ENCODE measurements around the gene NR1H3. TPM values are rescaled to one million over a fixed set of nuclear protein-coding genes. Genes with fewer than 3 reads are reported as not detected.

NR1H3 gene
- polyA plus RNA-seq, 2 of the 4 experiments (the other 2 are of a cell fraction), result 14.5 to 18.7 TPM

DNA sequence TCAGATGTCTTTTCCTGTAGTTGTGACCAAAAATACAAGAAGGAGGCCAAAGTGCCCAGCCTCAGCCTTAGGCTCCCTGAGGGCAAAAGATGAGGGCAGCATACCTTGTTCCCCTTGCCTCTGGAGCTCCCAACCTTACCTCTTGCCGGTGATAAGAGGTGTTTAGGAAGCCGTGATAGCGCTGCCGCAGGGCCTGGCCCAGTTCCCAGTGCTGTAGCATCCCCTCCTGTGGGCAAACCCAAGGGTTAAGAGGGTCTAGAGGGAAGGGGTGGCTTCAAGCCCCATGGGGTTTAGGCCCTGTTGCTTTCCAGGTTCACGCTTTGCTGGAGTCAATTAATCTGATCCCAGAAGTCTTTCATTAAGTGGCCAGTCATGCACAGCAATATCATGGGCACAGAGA is 10.3 kb upstream of the NR1H3 start:
- H3K4me1 ChIP-seq, result peaks cover 29% of the 10 kb centered on the region; the same call in 2 of the 3 replicates
- peak overlapping the region; percentile 74; the same call in 1 of the 3 replicates for H3K4me3 ChIP-seq
- ChIA-PET CTCF (interaction anchor here (0.7 to 10.3 kb wide), 10 partner anchors 10 to 107 kb away, joined by 3 to 141 read pairs (median 6); partner anchors contain the start of genes ARFGAP2, MADD and NR1H3), POLR2A (interaction anchor here (1.4 to 3.0 kb wide), 5 partner anchors 8 to 62 kb away, joined by 5 to 32 read pairs (median 7); partner anchors contain the start of genes DDB2 and NR1H3)
- TF ChIP-seq CHD4 (IDR thresholded peaks at IDR 0.05; ENCODE audit: borderline replicate concordance) (no peak), PBX3 (IDR thresholded peaks at IDR 0.05) (no peak), EHF (CRISPR knock-in tag; IDR thresholded peaks at IDR 0.05) (no peak), MYC (IDR thresholded peaks at IDR 0.05; ENCODE audit: borderline replicate concordance, low read length) (no peak), POLR2A (IDR thresholded peaks at IDR 0.05; ENCODE audit: low read length) (no peak), CTCF (IDR thresholded peaks at IDR 0.05) (no peak), NFE2L2 (conservative IDR thresholded peaks at IDR 0.05; ENCODE audit: low read length) (no peak), PHF8 (IDR thresholded peaks at IDR 0.05; ENCODE audit: borderline replicate concordance, low read depth) (no peak), FOSB (CRISPR knock-in tag; IDR thresholded peaks at IDR 0.05) (no peak), ZSCAN20 (CRISPR knock-in tag; IDR thresholded peaks at IDR 0.05) (no peak), MAZ (IDR thresholded peaks at IDR 0.05; ENCODE audit: borderline replicate concordance, low read depth, low read length) (no peak), CEBPB (IDR thresholded peaks at IDR 0.05) (no peak), RARB (CRISPR knock-in tag; IDR thresholded peaks at IDR 0.05) (no peak), HOXA7 (CRISPR knock-in tag; IDR thresholded peaks at IDR 0.05) (no peak)
- TF ChIP-seq, protein P1, sequence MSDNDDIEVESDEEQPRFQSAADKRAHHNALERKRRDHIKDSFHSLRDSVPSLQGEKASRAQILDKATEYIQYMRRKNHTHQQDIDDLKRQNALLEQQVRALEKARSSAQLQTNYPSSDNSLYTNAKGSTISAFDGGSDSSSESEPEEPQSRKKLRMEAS (IDR thresholded peaks at IDR 0.05), result no peak
- no peaks in the 10 kb centered on the region for H3K9me3 ChIP-seq
- FAIRE-seq (no peak), ATAC-seq (no peak), DNase-seq (ENCODE audit: low read depth in 1 of 2, low spot score in 1 of 2) (no peak)
- H3K27ac ChIP-seq, result peak overlapping the region in 1 of 2 experiments; percentile 95; a peak in 2 of 6 replicates
- peak overlapping the region; percentile 93 for H3K4me2 ChIP-seq
- 90% methylated on average over 5 of the region's 5 CpGs for WGBS (ENCODE audit: missing lambda C conversion rate)

GRCh38 chr11:47248304-47248663 is 9.5 kb upstream of the NR1H3 start:
- FAIRE-seq (no peak), ATAC-seq (peak; percentile 42 to 64), DNase-seq (ENCODE audit: low read depth in 1 of 2, low spot score in 1 of 2) (no peak)
- Histone ChIP-seq H3K27ac (peak overlapping the region; percentile 95), H3K9me3 (no peaks in the 10 kb centered on the region), H3K4me1 (peaks cover 21% of the 10 kb centered on the region; the same call in 2 of the 3 replicates), H3K4me2 (peak overlapping the region; percentile 93), H3K4me3 (peak overlapping the region; percentile 74)
- WGBS (ENCODE audit: missing lambda C conversion rate), result 4% methylated on average over 7 of the region's 7 CpGs
- ChIA-PET POLR2A (interaction anchor here (0.6 to 3.0 kb wide), 12 partner anchors 9 to 312 kb away, joined by 3 to 34 read pairs (median 6); partner anchors contain the start of genes CSTPP1, DDB2 and NR1H3), CTCF (interaction anchor here (0.6 to 10.3 kb wide), 20 partner anchors 9 to 413 kb away, joined by 3 to 141 read pairs (median 5); partner anchors contain the start of genes DDB2, MADD and NR1H3)
- TF ChIP-seq CBX8 (IDR thresholded peaks at IDR 0.05) (no peak), EHF (CRISPR knock-in tag; IDR thresholded peaks at IDR 0.05) (no peak), FOXS1 (CRISPR knock-in tag; IDR thresholded peaks at IDR 0.05) (no peak), ZNF302 (CRISPR knock-in tag; IDR thresholded peaks at IDR 0.05) (no peak), POLR2AphosphoS2 (conservative IDR thresholded peaks at IDR 0.05; ENCODE audit: low read length) (no peak), POLR2A (IDR thresholded peaks at IDR 0.05; ENCODE audit: low read length) (no peak), CEBPB (IDR thresholded peaks at IDR 0.05) (no peak), RFX5 (IDR thresholded peaks at IDR 0.05) (no peak), BCL3 (IDR thresholded peaks at IDR 0.05) (no peak), FOSB (CRISPR knock-in tag; IDR thresholded peaks at IDR 0.05) (no peak), NFE2L2 (conservative IDR thresholded peaks at IDR 0.05; ENCODE audit: low read length) (no peak), PHF8 (IDR thresholded peaks at IDR 0.05; ENCODE audit: borderline replicate concordance, low read depth) (no peak), ZFP36 (IDR thresholded peaks at IDR 0.05; ENCODE audit: borderline replicate concordance, partially characterized antibody) (no peak), KDM1A (IDR thresholded peaks at IDR 0.05; ENCODE audit: low read depth) (no peak), CHD2 (IDR thresholded peaks at IDR 0.05; ENCODE audit: low read length, partially characterized antibody) (no peak)
- TF ChIP-seq, protein P2, sequence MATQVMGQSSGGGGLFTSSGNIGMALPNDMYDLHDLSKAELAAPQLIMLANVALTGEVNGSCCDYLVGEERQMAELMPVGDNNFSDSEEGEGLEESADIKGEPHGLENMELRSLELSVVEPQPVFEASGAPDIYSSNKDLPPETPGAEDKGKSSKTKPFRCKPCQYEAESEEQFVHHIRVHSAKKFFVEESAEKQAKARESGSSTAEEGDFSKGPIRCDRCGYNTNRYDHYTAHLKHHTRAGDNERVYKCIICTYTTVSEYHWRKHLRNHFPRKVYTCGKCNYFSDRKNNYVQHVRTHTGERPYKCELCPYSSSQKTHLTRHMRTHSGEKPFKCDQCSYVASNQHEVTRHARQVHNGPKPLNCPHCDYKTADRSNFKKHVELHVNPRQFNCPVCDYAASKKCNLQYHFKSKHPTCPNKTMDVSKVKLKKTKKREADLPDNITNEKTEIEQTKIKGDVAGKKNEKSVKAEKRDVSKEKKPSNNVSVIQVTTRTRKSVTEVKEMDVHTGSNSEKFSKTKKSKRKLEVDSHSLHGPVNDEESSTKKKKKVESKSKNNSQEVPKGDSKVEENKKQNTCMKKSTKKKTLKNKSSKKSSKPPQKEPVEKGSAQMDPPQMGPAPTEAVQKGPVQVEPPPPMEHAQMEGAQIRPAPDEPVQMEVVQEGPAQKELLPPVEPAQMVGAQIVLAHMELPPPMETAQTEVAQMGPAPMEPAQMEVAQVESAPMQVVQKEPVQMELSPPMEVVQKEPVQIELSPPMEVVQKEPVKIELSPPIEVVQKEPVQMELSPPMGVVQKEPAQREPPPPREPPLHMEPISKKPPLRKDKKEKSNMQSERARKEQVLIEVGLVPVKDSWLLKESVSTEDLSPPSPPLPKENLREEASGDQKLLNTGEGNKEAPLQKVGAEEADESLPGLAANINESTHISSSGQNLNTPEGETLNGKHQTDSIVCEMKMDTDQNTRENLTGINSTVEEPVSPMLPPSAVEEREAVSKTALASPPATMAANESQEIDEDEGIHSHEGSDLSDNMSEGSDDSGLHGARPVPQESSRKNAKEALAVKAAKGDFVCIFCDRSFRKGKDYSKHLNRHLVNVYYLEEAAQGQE (IDR thresholded peaks at IDR 0.05), result no peak
- TF ChIP-seq, protein P3, sequence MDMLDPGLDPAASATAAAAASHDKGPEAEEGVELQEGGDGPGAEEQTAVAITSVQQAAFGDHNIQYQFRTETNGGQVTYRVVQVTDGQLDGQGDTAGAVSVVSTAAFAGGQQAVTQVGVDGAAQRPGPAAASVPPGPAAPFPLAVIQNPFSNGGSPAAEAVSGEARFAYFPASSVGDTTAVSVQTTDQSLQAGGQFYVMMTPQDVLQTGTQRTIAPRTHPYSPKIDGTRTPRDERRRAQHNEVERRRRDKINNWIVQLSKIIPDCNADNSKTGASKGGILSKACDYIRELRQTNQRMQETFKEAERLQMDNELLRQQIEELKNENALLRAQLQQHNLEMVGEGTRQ (IDR thresholded peaks at IDR 0.05), result no peak

All from A549 (cell line).